Ascending aorta (tissue), 2 donors: Measurements from ENCODE around the gene LRPAP1. TPM values are rescaled to one million over a fixed set of nuclear protein-coding genes. Genes with fewer than 3 reads are reported as not detected.
"Not testable (repeated sequence)": the region's sequence is repeated elsewhere in the genome, so short reads cannot be mapped to it uniquely, and the experiment has no call there.

Experiments
- DNase-seq, 2 donors: peaks; one replicate each; pipeline ENCODE4 v3.0.0-alpha.2; 2019; ENCODE audit warnings: low spot score in 2 of 2
- H3K27ac ChIP-seq, 2 donors: fragments of 200-600 bp; sonication (generic); one replicate each; pipeline ENCODE4 v1.5.1; 2016 to 2017; ENCODE audit warnings: mild to moderate bottlenecking in 1 of 2
- H3K27me3 ChIP-seq: fragments of 200-600 bp; sonication (generic); one replicate; pipeline ENCODE4 v1.5.1; 2017
- H3K36me3 ChIP-seq, 2 donors: fragments of 200-600 bp; sonication (generic); one replicate each; pipeline ENCODE4 v1.5.1; 2016
- H3K4me1 ChIP-seq, 2 donors: fragments of 200-600 bp; sonication (generic); one replicate each; pipeline ENCODE4 v1.5.1; 2016 to 2017; ENCODE audit warnings: mild to moderate bottlenecking in 1 of 2
- H3K4me3 ChIP-seq, 2 donors: fragments of 200-600 bp; sonication (generic); one replicate each; pipeline ENCODE4 v1.5.1; 2016 to 2017; ENCODE audit warnings: mild to moderate bottlenecking in 1 of 2
- H3K9me3 ChIP-seq, 2 donors: fragments of 200-600 bp; sonication (generic); one replicate each; pipeline ENCODE4 v1.5.1; 2016
- CTCF ChIP-seq, 3 experiments: fragments of 200-600 bp in 2 of 3; fragments of 450-650 bp in 1 of 3; sonication (generic) in 2 of 3; IDR thresholded peaks; one replicate each; pipeline ENCODE4 v1.5.1; 2016 to 2019; ENCODE audit warnings: antibody characterized with exemption in 3 of 3, mild to moderate bottlenecking in 1 of 3, moderate library complexity in 1 of 3
- intact Hi-C: fragments of 100-400 bp; cut with DNase I; formaldehyde crosslinking; loops from one replicate; pipeline ENCODE4 v1.15.1; 2023
- total RNA-seq: library from RNA; depleted of rRNA; stranded (reverse); fragments of >200 nt; gene quantifications from one replicate; pipeline ENCODE4 v1.1.0, GENCODE V29; 2016

LRPAP1 gene
- total RNA-seq, 1 donor from 2014 or later: 172 TPM

- Histone ChIP-seq H3K9me3 (no peaks in the 10 kb centered on the region), H3K4me3 (no peak overlapping the region), H3K27ac (no peak overlapping the region), H3K27me3 (no peaks in the 10 kb centered on the region), H3K36me3 (no peaks in the 10 kb centered on the region), H3K4me1 (no peaks in the 10 kb centered on the region)
- DNase-seq: no peak
- intact Hi-C loops: no loop called here
- TF ChIP-seq CTCF (IDR thresholded peaks at IDR 0.05): no peak
Measured at GRCh38 chr4:3573131-3573530, 40.9 kb upstream of the LRPAP1 start.

DNA sequence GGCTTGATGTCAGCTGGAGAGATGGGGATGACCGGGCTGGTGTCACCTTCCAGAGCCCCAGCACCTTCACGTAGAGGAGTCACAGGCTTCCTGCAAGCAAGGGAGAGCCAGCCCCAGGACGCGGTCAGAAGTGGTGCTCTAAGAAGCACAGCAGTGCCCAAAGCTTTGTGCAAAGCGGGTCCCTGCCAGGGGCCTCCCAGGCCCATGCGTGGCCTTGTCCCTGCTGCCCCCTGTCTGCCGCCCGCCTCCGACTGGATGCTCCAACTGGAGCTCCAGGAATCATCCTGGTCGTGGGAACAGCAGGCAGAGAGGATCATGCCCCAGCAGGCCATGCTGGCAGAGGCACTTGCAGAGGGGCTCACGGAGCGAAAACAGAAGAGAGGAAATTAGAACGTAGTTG, 40.1 kb upstream of the LRPAP1 start:
- H3K9me3 ChIP-seq: no peaks in the 10 kb centered on the region
- DNase-seq: no peak
- TF ChIP-seq CTCF (IDR thresholded peaks at IDR 0.05): no peak
- H3K36me3 ChIP-seq: no peaks in the 10 kb centered on the region
- H3K4me3 ChIP-seq: no peak overlapping the region
- no peaks in the 10 kb centered on the region for H3K4me1 ChIP-seq
- no peaks in the 10 kb centered on the region for H3K27me3 ChIP-seq
- no peak overlapping the region for H3K27ac ChIP-seq
- intact Hi-C loops: no loop called here

GRCh38 chr4:3571921-3572320, 39.7 kb upstream of the LRPAP1 start:
- intact Hi-C loops: no loop called here
- Histone ChIP-seq H3K36me3 (no peaks in the 10 kb centered on the region), H3K27me3 (no peaks in the 10 kb centered on the region), H3K27ac (no peak overlapping the region), H3K4me3 (no peak overlapping the region), H3K9me3 (no peaks in the 10 kb centered on the region), H3K4me1 (no peaks in the 10 kb centered on the region)
- no peak for DNase-seq
- TF ChIP-seq CTCF (IDR thresholded peaks at IDR 0.05): no peak

GRCh38 chr4:3570923-3571322, 38.7 kb upstream of the LRPAP1 start:
- H3K9me3 ChIP-seq, DNase-seq, H3K4me3 ChIP-seq, intact Hi-C loops, H3K27me3 ChIP-seq, H3K27ac ChIP-seq, H3K4me1 ChIP-seq, H3K36me3 ChIP-seq: not testable (repeated sequence)

DNA sequence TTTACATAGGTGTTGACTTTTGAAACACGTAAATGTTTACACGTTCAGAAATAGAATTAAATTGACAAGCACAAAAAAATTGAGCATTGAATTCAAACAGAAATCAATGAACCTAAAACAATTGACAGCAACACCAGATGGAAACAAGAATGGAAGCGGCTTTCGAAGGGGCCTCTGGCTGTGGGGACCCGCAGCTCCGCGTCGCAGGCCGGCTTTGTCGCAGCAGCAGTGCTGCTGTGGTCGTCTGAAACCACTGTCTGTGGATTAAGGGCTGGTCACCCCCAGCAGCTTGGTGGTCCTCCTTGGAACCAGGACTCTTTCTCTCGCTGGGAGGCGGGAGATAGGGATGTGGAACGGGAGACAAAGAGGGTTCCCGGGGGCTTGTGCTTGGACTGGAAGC, 37.4 kb upstream of the LRPAP1 start:
- H3K9me3 ChIP-seq, H3K36me3 ChIP-seq, H3K27ac ChIP-seq, H3K4me3 ChIP-seq, DNase-seq, H3K4me1 ChIP-seq, H3K27me3 ChIP-seq: not testable (repeated sequence)
- intact Hi-C loops: loop anchor here (5.0 to 10.0 kb wide), 2 partner anchors 195 to 213 kb away; partner anchors contain the start of gene ADRA2C

GRCh38 chr4:3566701-3567100, 34.5 kb upstream of the LRPAP1 start:
- H3K4me3 ChIP-seq, DNase-seq, H3K4me1 ChIP-seq, H3K9me3 ChIP-seq, H3K36me3 ChIP-seq, H3K27ac ChIP-seq, H3K27me3 ChIP-seq: not testable (repeated sequence)
- intact Hi-C loops: loop anchor here (1.0 to 10.0 kb wide), 3 partner anchors 198 to 314 kb away; partner anchors contain the start of gene ADRA2C

DNA sequence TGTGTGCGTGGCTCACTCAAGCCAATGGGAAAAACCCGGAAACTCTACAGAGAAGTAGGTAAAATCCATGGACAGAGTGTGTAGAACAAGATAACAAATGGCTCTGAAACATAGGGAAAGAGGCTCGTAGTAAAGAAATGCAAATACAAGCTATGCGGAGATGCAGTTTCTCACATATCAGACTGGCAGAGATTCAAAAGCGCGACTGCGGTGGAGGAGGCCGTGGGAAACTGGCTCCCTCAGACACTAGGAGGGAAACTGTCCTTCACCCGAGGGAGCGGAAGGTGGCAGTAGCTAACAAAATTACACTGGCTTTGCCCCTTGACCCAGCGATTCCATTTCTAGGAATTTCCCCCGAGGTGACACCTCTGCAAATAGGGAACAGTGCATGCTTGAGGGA, 34.1 kb upstream of the LRPAP1 start:
- intact Hi-C loops: loop anchor here (1.0 to 10.0 kb wide), 3 partner anchors 198 to 314 kb away; partner anchors contain the start of gene ADRA2C

DNA sequence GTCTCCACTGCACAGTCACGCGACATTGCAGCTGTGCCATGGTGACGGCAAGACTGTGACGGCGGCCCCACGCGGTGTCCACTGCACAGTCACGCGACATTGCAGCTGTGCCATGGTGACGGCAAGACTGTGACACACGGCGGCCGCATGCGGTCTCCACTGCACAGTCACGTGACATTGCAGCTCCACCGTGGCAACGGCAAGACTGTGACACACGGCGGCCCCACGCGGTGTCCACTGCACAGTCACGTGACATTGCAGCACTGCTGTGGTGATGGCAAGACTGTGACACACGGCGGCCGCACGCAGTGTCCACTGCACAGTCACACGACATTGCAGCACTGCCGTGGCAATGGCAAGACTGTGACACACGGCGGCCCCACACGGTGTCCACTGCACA, 32.7 kb upstream of the LRPAP1 start:
- DNase-seq, H3K4me3 ChIP-seq, H3K27me3 ChIP-seq, H3K9me3 ChIP-seq, H3K36me3 ChIP-seq, H3K4me1 ChIP-seq, H3K27ac ChIP-seq: not testable (repeated sequence)
- intact Hi-C loops: loop anchor here (5.0 to 10.0 kb wide), 2 partner anchors 200 to 217 kb away; partner anchors contain the start of gene ADRA2C

More for the DNA sequence above, 34.1 kb upstream of the LRPAP1 start:
- not testable (repeated sequence) for H3K36me3 ChIP-seq, H3K27me3 ChIP-seq, H3K27ac ChIP-seq, H3K4me3 ChIP-seq, H3K9me3 ChIP-seq, H3K4me1 ChIP-seq, DNase-seq
